ENCODE data around the gene MIER1. TPM values are rescaled to one million over a fixed set of nuclear protein-coding genes. Genes with fewer than 3 reads are reported as not detected.

Gene MIER1
- total RNA-seq, 1 donor from 2014 or later = 53.2 TPM

DNA sequence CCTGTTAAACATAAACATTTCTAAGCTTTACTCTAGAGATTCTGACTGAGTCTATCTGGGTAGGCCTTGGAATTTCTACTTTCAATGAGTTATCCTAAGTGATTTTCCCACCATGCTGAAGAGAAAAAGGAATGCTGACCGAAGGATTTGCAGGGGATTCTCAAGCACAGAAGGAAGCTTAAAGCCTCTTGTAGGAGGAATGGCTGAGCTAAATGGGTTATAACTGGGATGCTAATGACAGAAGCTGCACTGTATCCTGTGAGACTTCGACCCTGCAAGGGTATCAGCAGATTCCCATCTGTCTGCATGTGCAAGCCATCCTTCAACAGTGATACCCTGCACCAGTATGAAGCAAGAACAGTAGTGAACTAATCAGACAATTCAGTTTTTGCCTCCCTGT is 93.8 kb downstream of the MIER1 start:
- Mint-ChIP-seq H3K27me3 (ENCODE audit: insufficient read depth) (no peaks in the 10 kb centered on the region), H3K36me3 (ENCODE audit: low read depth) (peaks cover 30% of the 10 kb centered on the region), H3K9me3 (no peaks in the 10 kb centered on the region), H3K4me3 (no peak overlapping the region), H3K4me1 (ENCODE audit: low read depth) (peaks cover 15% of the 10 kb centered on the region), H3K27ac (no peak overlapping the region)
- intact Hi-C loops (cut with micrococcal nuclease) = no loop called here
- no peak for DNase-seq (ENCODE audit: low spot score)

DNA sequence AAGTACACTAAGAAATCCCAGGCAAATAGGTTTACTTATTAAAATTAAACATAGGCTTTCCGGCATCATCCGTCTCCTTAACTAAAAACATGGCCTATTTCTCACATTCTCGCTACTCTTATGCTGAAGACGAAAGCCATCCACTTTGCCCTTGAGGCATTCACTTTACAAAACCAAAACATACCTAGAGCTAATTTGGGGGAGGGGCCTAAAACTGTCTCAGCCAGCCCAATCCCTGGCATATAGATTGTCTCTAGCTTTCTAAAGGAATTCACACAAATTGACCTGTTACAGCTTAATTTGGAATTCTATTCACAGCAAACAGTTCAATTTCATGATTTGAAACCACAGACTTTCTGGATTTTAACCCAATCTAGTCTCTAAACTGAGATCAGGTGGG is 94.3 kb downstream of the MIER1 start:
- intact Hi-C loops (cut with micrococcal nuclease) = no loop called here
- H3K27ac Mint-ChIP-seq = no peak overlapping the region
- peaks cover 27% of the 10 kb centered on the region for H3K36me3 Mint-ChIP-seq (ENCODE audit: low read depth)
- no peaks in the 10 kb centered on the region for H3K27me3 Mint-ChIP-seq (ENCODE audit: insufficient read depth)
- DNase-seq (ENCODE audit: low spot score) = no peak
- peaks cover 9% of the 10 kb centered on the region for H3K4me1 Mint-ChIP-seq (ENCODE audit: low read depth)
- H3K4me3 Mint-ChIP-seq = no peak overlapping the region
- H3K9me3 Mint-ChIP-seq = no peaks in the 10 kb centered on the region

DNA sequence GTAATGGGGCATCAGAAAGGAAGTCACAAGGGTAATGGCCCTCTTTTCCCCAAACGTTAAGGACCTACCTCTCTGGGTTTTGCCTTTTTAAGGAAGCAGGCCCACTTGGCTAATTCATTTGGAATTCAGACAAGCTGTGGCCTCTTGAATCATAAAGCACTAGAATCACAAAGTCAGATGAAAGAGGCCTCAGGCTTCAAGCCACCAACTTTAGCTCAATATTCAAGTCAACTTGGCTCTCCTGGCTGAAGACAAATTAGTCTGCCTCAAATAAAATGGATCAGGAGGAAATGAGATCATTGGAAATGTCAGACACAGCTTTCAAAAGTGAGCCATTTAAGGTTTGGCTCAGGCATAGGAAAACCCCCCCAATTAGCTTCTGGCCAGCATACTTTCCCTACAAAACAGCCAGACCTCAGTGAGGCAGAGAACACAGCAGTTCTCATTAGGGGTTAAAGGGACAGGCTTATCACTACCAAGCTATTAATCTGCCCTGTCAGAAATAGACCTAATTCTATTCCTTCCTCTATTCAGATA is 94.9 kb downstream of the MIER1 start:
- H3K27ac Mint-ChIP-seq = peak overlapping the region; percentile 2
- DNase-seq (ENCODE audit: low spot score) = no peak
- H3K9me3 Mint-ChIP-seq = no peaks in the 10 kb centered on the region
- H3K27me3 Mint-ChIP-seq (ENCODE audit: insufficient read depth) = no peaks in the 10 kb centered on the region
- H3K4me3 Mint-ChIP-seq = no peak overlapping the region
- peaks cover 30% of the 10 kb centered on the region for H3K36me3 Mint-ChIP-seq (ENCODE audit: low read depth)
- H3K4me1 Mint-ChIP-seq (ENCODE audit: low read depth) = peaks cover 9% of the 10 kb centered on the region
- intact Hi-C loops (cut with micrococcal nuclease) = no loop called here

DNA sequence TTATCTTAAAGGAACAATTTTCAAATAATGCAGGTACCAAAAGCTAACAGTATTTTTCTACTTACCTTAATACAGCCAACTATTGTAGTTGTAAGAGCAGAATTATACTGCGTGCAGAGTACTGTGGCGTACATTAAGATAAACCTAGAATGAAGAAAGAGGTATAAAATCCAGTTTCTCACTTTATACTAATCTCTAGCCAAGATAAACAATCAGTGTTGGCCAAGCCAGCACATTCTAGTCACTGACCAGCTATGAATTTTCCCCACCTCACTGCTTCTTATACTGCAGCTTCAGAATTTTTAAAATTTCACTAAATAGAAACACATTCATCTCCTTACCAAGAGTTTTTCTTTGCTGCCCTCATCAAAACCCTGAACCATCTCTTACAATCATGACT is 95.5 kb downstream of the MIER1 start:
- Mint-ChIP-seq H3K9me3 (no peaks in the 10 kb centered on the region), H3K27ac (no peak overlapping the region), H3K36me3 (ENCODE audit: low read depth) (peaks cover 35% of the 10 kb centered on the region), H3K4me3 (no peak overlapping the region), H3K4me1 (ENCODE audit: low read depth) (peaks cover 9% of the 10 kb centered on the region), H3K27me3 (ENCODE audit: insufficient read depth) (no peaks in the 10 kb centered on the region)
- DNase-seq (ENCODE audit: low spot score) = no peak
- intact Hi-C loops (cut with micrococcal nuclease) = no loop called here

- peaks cover 9% of the 10 kb centered on the region for H3K4me1 Mint-ChIP-seq (ENCODE audit: low read depth)
- H3K9me3 Mint-ChIP-seq = no peaks in the 10 kb centered on the region
- no peak overlapping the region for H3K27ac Mint-ChIP-seq
- H3K36me3 Mint-ChIP-seq (ENCODE audit: low read depth) = peaks cover 36% of the 10 kb centered on the region
- DNase-seq (ENCODE audit: low spot score) = no peak
- H3K4me3 Mint-ChIP-seq = no peak overlapping the region
- H3K27me3 Mint-ChIP-seq (ENCODE audit: insufficient read depth) = no peaks in the 10 kb centered on the region
- intact Hi-C loops (cut with micrococcal nuclease) = no loop called here
Observed at GRCh38 chr1:67020765-67021164, 96.0 kb downstream of the MIER1 start.

GRCh38 chr1:67029472-67029871 is 104.7 kb downstream of the MIER1 start:
- Mint-ChIP-seq H3K4me3 (no peak overlapping the region), H3K36me3 (ENCODE audit: low read depth) (peaks cover 41% of the 10 kb centered on the region), H3K9me3 (peaks cover 3% of the 10 kb centered on the region), H3K27me3 (ENCODE audit: insufficient read depth) (no peaks in the 10 kb centered on the region), H3K4me1 (ENCODE audit: low read depth) (peaks cover 5% of the 10 kb centered on the region), H3K27ac (no peak overlapping the region)
- intact Hi-C loops (cut with micrococcal nuclease) = no loop called here
- DNase-seq (ENCODE audit: low spot score) = no peak

- DNase-seq (ENCODE audit: low spot score) = no peak
- H3K4me1 Mint-ChIP-seq (ENCODE audit: low read depth) = peaks cover 5% of the 10 kb centered on the region
- no peak overlapping the region for H3K27ac Mint-ChIP-seq
- intact Hi-C loops (cut with micrococcal nuclease) = no loop called here
- peaks cover 14% of the 10 kb centered on the region for H3K9me3 Mint-ChIP-seq
- H3K4me3 Mint-ChIP-seq = no peak overlapping the region
- peaks cover 51% of the 10 kb centered on the region for H3K36me3 Mint-ChIP-seq (ENCODE audit: low read depth)
- no peaks in the 10 kb centered on the region for H3K27me3 Mint-ChIP-seq (ENCODE audit: insufficient read depth)
Observed at GRCh38 chr1:67031121-67031858, 106.5 kb downstream of the MIER1 start.

- Mint-ChIP-seq H3K36me3 (ENCODE audit: low read depth) (peaks cover 56% of the 10 kb centered on the region), H3K4me1 (ENCODE audit: low read depth) (peaks cover 7% of the 10 kb centered on the region), H3K27ac (no peak overlapping the region), H3K27me3 (ENCODE audit: insufficient read depth) (no peaks in the 10 kb centered on the region), H3K4me3 (no peak overlapping the region), H3K9me3 (peaks cover 20% of the 10 kb centered on the region)
- intact Hi-C loops (cut with micrococcal nuclease) = no loop called here
- no peak for DNase-seq (ENCODE audit: low spot score)
Observed at GRCh38 chr1:67031859-67032247, 107.1 kb downstream of the MIER1 start.

Other genes starting within 250 kb of the MIER1 start
- not detected in 2 replicates for gene DYNLT5, start 172.5 kb upstream of the MIER1 start, total RNA-seq
- not detected in 2 replicates for gene INSL5, start 123.7 kb upstream of the MIER1 start, total RNA-seq
- gene DNAI4, start 134 bp upstream of the MIER1 start, total RNA-seq = 1.2 and 3.2 TPM in 2 replicates
- gene SLC35D1, start 129.2 kb downstream of the MIER1 start, total RNA-seq = 20.4 and 20.5 TPM in 2 replicates
- not detected in 2 replicates for gene C1orf141, start 210.0 kb downstream of the MIER1 start, total RNA-seq
- gene IL23R, start 241.5 kb downstream of the MIER1 start, total RNA-seq = 13.3 and 14.1 TPM in 2 replicates